22Rv1 (cell line): ENCODE results near the gene EFCAB12.
"Not testable (repeated sequence)": the region's sequence is repeated elsewhere in the genome, so short reads cannot be mapped to it uniquely, and the experiment has no call there.

Source experiments
- H3K27ac ChIP-seq: fragments of 450-650 bp; 2 replicates; pipeline ENCODE4 v1.5.1; 2017
- ZFX ChIP-seq: fragments of 450-650 bp; IDR thresholded peaks from 2 replicates; pipeline ENCODE4 v1.6.1; 2017; ENCODE audit warnings: antibody characterized with exemption, borderline replicate concordance
- TF ChIP-seq, protein P1 (sequence below): fragments of 450-650 bp; IDR thresholded peaks from 2 replicates; pipeline ENCODE4 v1.5.1; 2017; ENCODE audit warnings: mild to moderate bottlenecking

Gene EFCAB12

DNA sequence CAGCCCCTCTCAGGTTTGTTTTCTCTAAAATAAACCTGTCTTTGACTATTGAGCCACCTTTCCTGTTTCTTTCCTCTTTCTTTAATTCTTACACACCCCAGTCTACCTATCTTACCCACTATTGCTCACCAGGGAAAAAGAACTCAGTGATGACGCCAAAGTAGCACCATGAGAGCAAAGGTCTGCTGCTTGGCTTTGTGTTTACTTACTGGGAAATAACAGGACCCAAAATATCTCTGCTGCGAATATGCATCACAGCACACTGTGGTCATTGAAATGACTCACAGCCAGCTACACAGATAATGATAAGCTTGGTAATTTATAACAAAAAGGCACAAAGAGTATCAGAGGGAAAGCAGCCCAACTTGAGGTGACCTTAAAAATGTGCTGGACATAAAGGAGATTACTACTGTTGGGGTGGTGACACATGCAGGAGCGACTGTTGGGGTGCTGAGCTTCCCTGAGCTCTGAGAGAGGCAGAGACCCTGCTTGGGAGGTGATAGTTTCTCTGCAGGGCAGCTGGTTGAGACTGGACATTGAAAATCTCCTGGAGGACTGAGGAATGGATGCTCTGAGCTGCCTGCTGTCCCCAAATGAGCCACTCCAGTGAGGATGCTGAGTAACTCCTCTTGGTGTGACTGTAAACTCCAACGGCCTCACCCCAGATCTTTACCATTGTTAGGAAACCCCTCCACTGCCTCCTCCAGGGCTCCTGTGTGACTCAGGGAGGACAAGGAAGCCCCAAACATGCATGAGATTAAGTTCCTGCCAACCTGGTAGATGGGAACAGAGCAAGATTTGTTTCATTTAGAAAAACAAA, 14.5 kb downstream of the EFCAB12 start:
- no peak for TF ChIP-seq ZFX
- TF ChIP-seq, protein P1, sequence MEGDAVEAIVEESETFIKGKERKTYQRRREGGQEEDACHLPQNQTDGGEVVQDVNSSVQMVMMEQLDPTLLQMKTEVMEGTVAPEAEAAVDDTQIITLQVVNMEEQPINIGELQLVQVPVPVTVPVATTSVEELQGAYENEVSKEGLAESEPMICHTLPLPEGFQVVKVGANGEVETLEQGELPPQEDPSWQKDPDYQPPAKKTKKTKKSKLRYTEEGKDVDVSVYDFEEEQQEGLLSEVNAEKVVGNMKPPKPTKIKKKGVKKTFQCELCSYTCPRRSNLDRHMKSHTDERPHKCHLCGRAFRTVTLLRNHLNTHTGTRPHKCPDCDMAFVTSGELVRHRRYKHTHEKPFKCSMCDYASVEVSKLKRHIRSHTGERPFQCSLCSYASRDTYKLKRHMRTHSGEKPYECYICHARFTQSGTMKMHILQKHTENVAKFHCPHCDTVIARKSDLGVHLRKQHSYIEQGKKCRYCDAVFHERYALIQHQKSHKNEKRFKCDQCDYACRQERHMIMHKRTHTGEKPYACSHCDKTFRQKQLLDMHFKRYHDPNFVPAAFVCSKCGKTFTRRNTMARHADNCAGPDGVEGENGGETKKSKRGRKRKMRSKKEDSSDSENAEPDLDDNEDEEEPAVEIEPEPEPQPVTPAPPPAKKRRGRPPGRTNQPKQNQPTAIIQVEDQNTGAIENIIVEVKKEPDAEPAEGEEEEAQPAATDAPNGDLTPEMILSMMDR = no peak
- no peak overlapping the region for H3K27ac ChIP-seq

DNA sequence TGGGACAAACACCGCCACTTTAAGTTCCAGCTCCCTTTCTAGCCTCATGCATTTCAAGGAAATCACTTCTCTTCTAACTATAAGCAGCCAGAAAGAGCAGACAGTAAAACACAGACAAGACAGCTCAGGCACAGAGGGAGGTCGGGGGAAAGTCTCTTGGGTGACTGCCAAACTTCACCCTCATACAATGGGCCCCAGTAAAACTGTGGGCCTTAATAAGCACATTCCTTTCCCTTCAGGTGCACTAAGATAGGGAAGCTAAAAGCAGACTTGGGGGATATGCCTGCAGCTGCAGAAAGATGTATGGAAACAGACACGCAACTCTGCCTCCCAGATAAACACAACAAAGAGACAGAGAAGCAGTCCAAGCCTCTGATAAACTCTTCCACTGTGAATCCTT, 15.2 kb downstream of the EFCAB12 start:
- not testable (repeated sequence) for H3K27ac ChIP-seq

DNA sequence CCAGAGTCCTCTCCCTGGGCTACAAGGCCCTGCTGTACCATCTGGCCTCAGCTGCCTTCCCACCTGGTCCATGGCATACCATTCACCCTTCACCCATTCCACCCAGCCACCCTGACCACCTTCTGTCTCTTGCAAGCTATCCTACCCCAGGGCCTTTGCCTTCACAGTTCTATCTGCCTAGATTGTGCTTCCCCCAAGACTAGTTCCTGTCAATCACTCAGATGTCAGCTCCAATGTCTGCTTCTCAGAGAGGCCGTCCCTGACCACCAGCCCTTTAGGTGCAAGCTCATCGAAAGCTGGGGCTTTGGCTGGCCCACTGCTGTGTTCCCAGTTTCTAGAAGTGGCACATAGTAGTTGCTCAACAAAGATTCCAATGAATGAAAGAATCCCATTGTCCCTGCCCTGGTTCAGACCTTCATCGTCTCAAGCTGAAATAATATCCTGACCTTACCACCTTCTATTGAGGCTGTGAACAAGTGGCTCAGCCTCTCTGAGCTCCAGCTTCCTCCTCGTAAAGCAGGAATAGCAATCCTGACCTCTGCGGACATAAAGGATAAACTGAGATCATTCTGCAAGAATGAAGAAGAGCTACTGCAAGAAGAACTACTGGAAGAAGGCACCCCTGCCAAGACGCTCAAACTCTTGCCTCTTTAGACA, 15.8 kb downstream of the EFCAB12 start:
- no peak for TF ChIP-seq ZFX
- TF ChIP-seq, protein P1 = no peak
- H3K27ac ChIP-seq = no peak overlapping the region

DNA sequence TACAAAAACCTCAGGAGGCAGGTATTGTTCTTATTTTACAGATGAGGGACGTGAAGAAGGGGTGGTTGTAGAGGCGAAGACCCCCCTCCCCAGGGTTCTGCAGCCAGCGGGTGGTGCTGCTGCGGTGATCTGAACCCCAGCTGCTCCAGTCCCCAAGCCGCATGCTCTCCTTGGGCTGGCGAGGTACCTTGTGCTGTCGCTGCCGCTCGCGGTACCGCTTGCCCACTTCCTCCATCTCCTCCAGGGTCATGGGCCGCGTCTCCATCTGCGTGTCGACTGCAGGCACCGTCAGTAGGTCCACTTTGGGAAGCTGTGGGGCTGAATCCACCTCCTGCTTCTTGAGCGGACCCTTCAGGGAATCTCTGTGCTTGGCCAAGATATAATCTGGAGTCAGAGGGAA, 17.5 kb downstream of the EFCAB12 start:
- H3K27ac ChIP-seq = no peak overlapping the region
- TF ChIP-seq, protein P1 = no peak
- no peak for TF ChIP-seq ZFX

DNA sequence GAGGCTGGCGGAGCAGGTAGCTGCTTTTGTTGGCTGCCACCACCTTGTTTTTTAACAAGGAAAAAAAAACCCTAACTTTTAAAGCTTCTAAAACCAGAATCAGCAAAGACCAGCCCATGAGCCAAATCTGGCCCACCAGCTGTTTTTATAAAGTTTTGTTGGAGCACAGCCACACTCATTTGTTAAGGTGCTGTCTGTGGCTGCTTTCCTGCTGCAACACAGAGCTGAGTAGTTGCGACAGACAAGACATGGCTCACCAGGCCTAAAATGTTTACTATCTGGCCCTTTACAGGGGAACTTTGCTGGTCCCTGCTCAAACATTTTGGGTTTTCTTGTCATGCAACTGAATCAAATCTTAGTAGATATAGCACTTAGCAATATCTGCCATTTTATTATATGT, 18.9 kb downstream of the EFCAB12 start:
- TF ChIP-seq, protein P1 = no peak
- TF ChIP-seq ZFX = no peak
- no peak overlapping the region for H3K27ac ChIP-seq

DNA sequence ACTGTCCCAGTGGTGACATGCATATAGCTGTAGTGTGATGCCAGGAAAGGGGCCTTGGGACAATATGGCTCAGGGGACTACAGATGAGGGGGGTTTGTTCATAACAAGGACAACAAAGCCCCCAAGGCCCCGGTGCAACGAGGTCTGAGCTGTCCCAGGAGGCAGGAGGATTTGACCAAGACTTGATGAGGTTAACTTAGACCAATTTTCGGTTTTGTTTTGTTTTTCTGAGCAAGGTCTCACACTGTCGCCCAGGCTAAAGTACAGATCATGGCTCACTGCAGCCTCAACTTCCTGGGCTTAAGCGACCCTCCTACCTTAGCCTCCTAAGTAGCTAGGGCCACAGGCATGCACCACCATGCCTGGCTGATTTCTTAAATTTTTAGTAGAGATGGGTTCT, 23.8 kb downstream of the EFCAB12 start:
- no peak overlapping the region for H3K27ac ChIP-seq
- TF ChIP-seq, protein P1 = no peak
- no peak for TF ChIP-seq ZFX

DNA sequence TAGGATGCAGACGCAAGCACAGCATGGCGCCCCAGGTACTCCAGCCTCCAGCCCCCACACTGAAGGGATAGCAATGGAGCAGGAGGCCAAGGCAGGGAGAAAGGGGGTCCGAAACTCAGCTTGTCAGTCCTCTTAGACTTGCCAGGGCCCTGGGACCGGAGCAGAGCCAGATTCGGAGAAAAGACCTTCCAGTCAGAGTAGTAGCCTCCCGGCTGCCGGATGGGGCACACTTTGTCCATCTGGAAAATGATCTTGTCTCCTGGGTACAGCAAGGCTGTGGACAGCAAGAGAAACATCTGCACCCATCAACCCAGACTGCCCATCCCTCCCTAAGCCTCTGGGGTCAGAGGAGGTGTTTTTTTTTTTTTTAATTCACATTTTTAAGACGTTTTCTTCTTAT, 24.3 kb downstream of the EFCAB12 start:
- no peak for TF ChIP-seq ZFX
- TF ChIP-seq, protein P1 = no peak
- no peak overlapping the region for H3K27ac ChIP-seq
